Measurements from ENCODE around the gene MSX2.
"Not testable (repeated sequence)": the region's sequence is repeated elsewhere in the genome, so short reads cannot be mapped to it uniquely, and the experiment has no call there.

MSX2 gene

DNA sequence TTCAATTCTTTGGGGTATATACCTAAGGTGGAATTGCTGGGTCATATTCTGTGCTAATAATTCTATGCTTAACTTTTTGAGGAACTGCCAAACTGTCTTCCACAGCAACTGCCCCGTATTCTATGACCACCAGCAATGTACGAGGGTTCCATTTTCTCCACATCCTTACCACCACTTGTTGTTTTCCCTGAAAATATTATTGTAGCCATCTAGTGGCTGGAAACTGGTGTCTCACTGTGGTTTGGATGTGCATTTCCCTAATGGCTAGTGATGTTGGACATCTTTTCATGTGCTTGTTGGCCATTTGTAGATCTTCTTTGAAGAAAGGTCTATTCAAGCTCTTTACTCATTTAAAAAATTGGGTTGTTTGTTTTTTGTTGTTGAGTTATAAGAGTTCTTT, 30.7 kb downstream of the MSX2 start:
- H3K79me2 ChIP-seq, result no peaks in the 10 kb centered on the region
- H3K4me1 ChIP-seq, result peaks cover 2% of the 10 kb centered on the region
- no peaks in the 10 kb centered on the region for H3K36me3 ChIP-seq (ENCODE audit: control insufficient read depth, insufficient read depth, low read length)
- no peaks in the 10 kb centered on the region for H3K9me3 ChIP-seq (ENCODE audit: control insufficient read depth, low read length)
- H3K4me3 ChIP-seq (ENCODE audit: low read depth, low read length), result no peak overlapping the region
- no peaks in the 10 kb centered on the region for H3K27me3 ChIP-seq (ENCODE audit: control insufficient read depth, insufficient read depth, low read length)
- no peak overlapping the region for H3K27ac ChIP-seq
- TF ChIP-seq, protein P1, sequence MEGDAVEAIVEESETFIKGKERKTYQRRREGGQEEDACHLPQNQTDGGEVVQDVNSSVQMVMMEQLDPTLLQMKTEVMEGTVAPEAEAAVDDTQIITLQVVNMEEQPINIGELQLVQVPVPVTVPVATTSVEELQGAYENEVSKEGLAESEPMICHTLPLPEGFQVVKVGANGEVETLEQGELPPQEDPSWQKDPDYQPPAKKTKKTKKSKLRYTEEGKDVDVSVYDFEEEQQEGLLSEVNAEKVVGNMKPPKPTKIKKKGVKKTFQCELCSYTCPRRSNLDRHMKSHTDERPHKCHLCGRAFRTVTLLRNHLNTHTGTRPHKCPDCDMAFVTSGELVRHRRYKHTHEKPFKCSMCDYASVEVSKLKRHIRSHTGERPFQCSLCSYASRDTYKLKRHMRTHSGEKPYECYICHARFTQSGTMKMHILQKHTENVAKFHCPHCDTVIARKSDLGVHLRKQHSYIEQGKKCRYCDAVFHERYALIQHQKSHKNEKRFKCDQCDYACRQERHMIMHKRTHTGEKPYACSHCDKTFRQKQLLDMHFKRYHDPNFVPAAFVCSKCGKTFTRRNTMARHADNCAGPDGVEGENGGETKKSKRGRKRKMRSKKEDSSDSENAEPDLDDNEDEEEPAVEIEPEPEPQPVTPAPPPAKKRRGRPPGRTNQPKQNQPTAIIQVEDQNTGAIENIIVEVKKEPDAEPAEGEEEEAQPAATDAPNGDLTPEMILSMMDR (IDR thresholded peaks at IDR 0.05), result peak; percentile 22
- no peak overlapping the region for H3K9ac ChIP-seq
- H2AFZ ChIP-seq, result no peak overlapping the region
- H3K4me2 ChIP-seq (ENCODE audit: low read length), result no peak overlapping the region

DNA sequence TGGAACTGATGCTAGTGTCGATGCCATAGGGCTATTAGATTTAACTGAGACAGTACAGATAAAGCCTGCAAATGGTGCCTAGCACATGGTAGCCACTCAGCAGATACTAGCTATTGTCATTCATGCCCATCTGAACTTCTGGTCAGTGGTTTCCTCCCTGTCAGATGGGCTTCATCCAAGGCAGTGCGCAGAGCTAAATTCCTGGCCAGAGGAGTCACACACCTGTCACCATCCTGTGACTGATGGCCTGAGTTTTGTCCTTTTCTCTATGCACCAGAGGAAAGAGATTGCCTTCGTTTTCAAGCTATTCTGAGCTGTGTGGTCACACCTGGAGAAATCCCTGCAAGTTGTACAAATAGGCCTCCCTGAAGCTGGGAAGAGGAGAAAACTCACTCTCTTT, 34.7 kb downstream of the MSX2 start:
- TF ChIP-seq, protein P1 (IDR thresholded peaks at IDR 0.05), result no peak
- no peaks in the 10 kb centered on the region for H3K9me3 ChIP-seq (ENCODE audit: control insufficient read depth, low read length)
- H3K36me3 ChIP-seq (ENCODE audit: control insufficient read depth, insufficient read depth, low read length), result no peaks in the 10 kb centered on the region
- H2AFZ ChIP-seq, result no peak overlapping the region
- H3K9ac ChIP-seq, result no peak overlapping the region
- no peak overlapping the region for H3K27ac ChIP-seq
- H3K4me1 ChIP-seq, result no peaks in the 10 kb centered on the region
- H3K79me2 ChIP-seq, result no peaks in the 10 kb centered on the region
- H3K27me3 ChIP-seq (ENCODE audit: control insufficient read depth, insufficient read depth, low read length), result no peaks in the 10 kb centered on the region
- H3K4me3 ChIP-seq (ENCODE audit: low read depth, low read length), result no peak overlapping the region
- no peak overlapping the region for H3K4me2 ChIP-seq (ENCODE audit: low read length)

DNA sequence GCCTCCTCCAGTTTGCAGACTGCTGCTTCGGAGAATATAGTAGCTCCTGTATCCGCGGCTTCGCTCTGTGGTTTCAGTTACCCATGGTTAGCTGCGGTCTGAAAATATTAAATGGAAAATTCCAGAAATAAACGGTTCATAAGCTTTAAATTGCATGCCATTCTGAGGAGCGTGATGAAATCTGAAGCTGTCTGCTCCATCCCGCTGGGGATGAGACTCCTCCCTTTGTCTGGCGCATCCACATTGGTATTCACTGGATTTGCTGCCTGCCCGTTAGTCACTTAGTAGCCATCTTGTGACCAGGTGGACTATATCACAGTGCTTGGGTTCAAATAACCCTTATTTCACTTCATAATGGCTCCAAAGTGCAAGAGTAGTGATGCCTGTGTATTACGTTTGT, 36.3 kb downstream of the MSX2 start:
- no peaks in the 10 kb centered on the region for H3K9me3 ChIP-seq (ENCODE audit: control insufficient read depth, low read length)
- no peaks in the 10 kb centered on the region for H3K36me3 ChIP-seq (ENCODE audit: control insufficient read depth, insufficient read depth, low read length)
- no peaks in the 10 kb centered on the region for H3K27me3 ChIP-seq (ENCODE audit: control insufficient read depth, insufficient read depth, low read length)
- no peak overlapping the region for H3K27ac ChIP-seq
- TF ChIP-seq, protein P1 (IDR thresholded peaks at IDR 0.05), result no peak
- H3K4me2 ChIP-seq (ENCODE audit: low read length), result no peak overlapping the region
- H2AFZ ChIP-seq, result no peak overlapping the region
- no peak overlapping the region for H3K9ac ChIP-seq
- no peaks in the 10 kb centered on the region for H3K79me2 ChIP-seq
- no peaks in the 10 kb centered on the region for H3K4me1 ChIP-seq
- no peak overlapping the region for H3K4me3 ChIP-seq (ENCODE audit: low read depth, low read length)

DNA sequence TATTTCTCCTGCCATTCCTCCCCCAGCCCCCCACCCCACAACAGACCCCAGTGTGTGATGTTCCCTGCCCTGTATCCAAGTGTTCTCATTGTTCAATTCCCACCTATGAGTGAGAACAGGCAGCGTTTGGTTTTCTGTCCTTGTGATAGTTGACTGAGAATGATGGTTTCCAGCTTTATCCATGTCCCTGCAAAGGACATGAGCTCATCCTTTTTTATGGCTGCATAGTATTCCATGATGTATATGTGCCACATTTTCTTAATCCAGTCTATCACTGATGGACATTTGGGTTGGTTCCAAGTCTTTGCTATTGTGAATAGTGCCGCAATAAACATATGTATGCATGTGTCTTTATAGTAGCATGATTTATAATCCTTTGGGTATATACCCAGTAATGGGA, 37.0 kb downstream of the MSX2 start:
- H3K79me2 ChIP-seq; H3K4me1 ChIP-seq; H3K9me3 ChIP-seq (ENCODE audit: control insufficient read depth, low read length); H2AFZ ChIP-seq; H3K36me3 ChIP-seq (ENCODE audit: control insufficient read depth, insufficient read depth, low read length); H3K4me2 ChIP-seq (ENCODE audit: low read length); H3K9ac ChIP-seq; H3K27me3 ChIP-seq (ENCODE audit: control insufficient read depth, insufficient read depth, low read length); H3K27ac ChIP-seq; H3K4me3 ChIP-seq (ENCODE audit: low read depth, low read length): not testable (repeated sequence)

DNA sequence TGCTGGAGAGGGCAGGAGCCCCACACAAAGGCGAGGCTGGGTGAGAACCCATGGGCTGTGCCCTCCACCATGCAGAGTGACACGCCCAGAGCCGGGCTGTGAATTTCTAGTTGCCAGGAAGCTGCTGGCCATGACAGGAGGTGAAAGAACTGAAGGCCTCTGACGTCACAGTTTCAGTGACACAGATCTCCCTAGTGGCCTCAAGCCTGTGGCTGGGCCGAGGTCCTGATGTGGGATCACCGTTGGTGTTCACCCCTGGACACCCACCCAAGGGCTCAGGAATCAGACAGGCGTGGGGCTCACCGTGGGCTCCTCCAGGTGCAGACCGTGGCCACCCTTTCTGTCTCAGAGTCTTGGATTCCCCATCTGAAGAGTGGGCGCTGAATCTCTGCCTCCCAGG, 39.9 kb downstream of the MSX2 start:
- Histone ChIP-seq H3K27ac (no peak overlapping the region), H3K4me3 (ENCODE audit: low read depth, low read length) (no peak overlapping the region), H3K4me2 (ENCODE audit: low read length) (no peak overlapping the region), H3K9me3 (ENCODE audit: control insufficient read depth, low read length) (no peaks in the 10 kb centered on the region), H2AFZ (no peak overlapping the region), H3K4me1 (no peaks in the 10 kb centered on the region), H3K27me3 (ENCODE audit: control insufficient read depth, insufficient read depth, low read length) (no peaks in the 10 kb centered on the region), H3K36me3 (ENCODE audit: control insufficient read depth, insufficient read depth, low read length) (no peaks in the 10 kb centered on the region), H3K9ac (no peak overlapping the region), H3K79me2 (no peaks in the 10 kb centered on the region)
- TF ChIP-seq, protein P1 (IDR thresholded peaks at IDR 0.05), result no peak

Measured in parathyroid adenoma (tissue), 2 donors.